Brain pericyte (primary cell): ENCODE results near the gene EIF3L.

ENCODE experiments used
- DNase-seq: peaks from one replicate; pipeline ENCODE4 v3.0.0-alpha.2; 2012; ENCODE audit warnings: low read depth, low spot score

The EIF3L gene

GRCh38 chr22:37926771-37927636 lies 77.8 kb downstream of the EIF3L start:
- DNase-seq: no peak

GRCh38 chr22:37927637-37927936 lies 78.4 kb downstream of the EIF3L start:
- DNase-seq: no peak

GRCh38 chr22:37929390-37929789 lies 80.2 kb downstream of the EIF3L start:
- DNase-seq: no peak

- no peak for DNase-seq
Measured at GRCh38 chr22:37930270-37930951, 81.2 kb downstream of the EIF3L start.

- DNase-seq: no peak
Measured at GRCh38 chr22:37930952-37931440, 81.8 kb downstream of the EIF3L start.

GRCh38 chr22:37931893-37932389 lies 82.7 kb downstream of the EIF3L start:
- DNase-seq: no peak

GRCh38 chr22:37932401-37932800 lies 83.2 kb downstream of the EIF3L start:
- DNase-seq: no peak

GRCh38 chr22:37932821-37933578 lies 83.8 kb downstream of the EIF3L start:
- DNase-seq: no peak

- DNase-seq: peak; percentile 63
Measured at GRCh38 chr22:37933711-37934376, 84.6 kb downstream of the EIF3L start.
